K562 (cell line): ENCODE measurements around the gene ACSS2. TPM values are rescaled to one million over a fixed set of nuclear protein-coding genes. Genes with fewer than 3 reads are reported as not detected.

Experiments used
- REST ChIP-seq, 2 experiments: fragments of 450-650 bp; formaldehyde crosslinking in 1 of 2; IDR thresholded peaks; 2 replicates each; pipeline versions ENCODE4 v1.4.0 to v1.6.1; 2014 to 2020; ENCODE audit warnings: mild to moderate bottlenecking in 2 of 2, borderline replicate concordance in 1 of 2, low read depth in 1 of 2
- RFX1 ChIP-seq: fragments of 450-650 bp; IDR thresholded peaks from 2 replicates; pipeline ENCODE4 v1.6.1; 2016; ENCODE audit warnings: mild to moderate bottlenecking, moderate library complexity
- SMARCE1 ChIP-seq: fragments of 450-650 bp; IDR thresholded peaks from 2 replicates; pipeline ENCODE4 v1.7.1; 2016; ENCODE audit warnings: mild to moderate bottlenecking
- TRIM28 ChIP-seq: fragments of 450-650 bp; IDR thresholded peaks from 2 replicates; pipeline ENCODE4 v1.6.1; 2017
- ZFP91 ChIP-seq: sonication (generic); formaldehyde crosslinking; IDR thresholded peaks from 2 replicates; pipeline ENCODE4 v1.8.0; 2022; ENCODE audit warnings: mild to moderate bottlenecking, missing genetic modification reagents
- ZNF24 ChIP-seq: fragments of 450-650 bp; IDR thresholded peaks from 2 replicates; pipeline ENCODE4 v1.6.1; 2016
- ZNF449 ChIP-seq: fragments of 250-450 bp; sonication (Bioruptor Pico); IDR thresholded peaks from 2 replicates; pipeline ENCODE4 v1.8.0; 2022; ENCODE audit warnings: moderate library complexity, mild to moderate bottlenecking, inconsistent platforms
- ZNF518B ChIP-seq: fragments of 250-450 bp; sonication (Bioruptor Pico); IDR thresholded peaks from 2 replicates; pipeline ENCODE4 v1.5.0; 2021; ENCODE audit warnings: mild to moderate bottlenecking, moderate library complexity
- polyA plus RNA-seq, 8 experiments: library from polyadenylated mRNA; depleted of rRNA in 4 of 8; stranded (reverse) in 5 of 8; unstranded in 3 of 8; fragments of >200 nt; fragmentation: Nextera tagmentation in 2 of 8; fragmentation: Illumina TruSeq in 1 of 8; extraction: Ambion mirVana in 2 of 8; extraction: Trizol in 1 of 8; gene quantifications; 2 replicates each; pipeline versions ENCODE4 v1.2.1 to v1.2.3, GENCODE V29; 2011 to 2014; ENCODE audit warnings: inconsistent platforms in 1 of 8, missing spikeins in 1 of 8
- total RNA-seq, 7 experiments: library from RNA; depleted of rRNA in 6 of 7; stranded (reverse); fragments of >200 nt in 6 of 7; fragmentation: Illumina TruSeq in 2 of 7; extraction: Trizol in 2 of 7; gene quantifications; 2 replicates each; pipeline versions ENCODE4 v1.2.1 to v1.2.3, GENCODE V29; 2011 to 2021; ENCODE audit warnings: low replicate concordance in 1 of 7
- TF ChIP-seq, protein P1 (sequence below): fragments of 250-450 bp; sonication (Bioruptor Pico); IDR thresholded peaks from 2 replicates; pipeline ENCODE4 v1.4.0; 2020; ENCODE audit warnings: mild to moderate bottlenecking, moderate library complexity

The ACSS2 gene
- total and polyA plus RNA-seq, 9 of the 15 experiments (the other 6 are each of a cell fraction or from before 2014, with no cell fraction given), result 21.9 to 246 (median 66.2) TPM

DNA sequence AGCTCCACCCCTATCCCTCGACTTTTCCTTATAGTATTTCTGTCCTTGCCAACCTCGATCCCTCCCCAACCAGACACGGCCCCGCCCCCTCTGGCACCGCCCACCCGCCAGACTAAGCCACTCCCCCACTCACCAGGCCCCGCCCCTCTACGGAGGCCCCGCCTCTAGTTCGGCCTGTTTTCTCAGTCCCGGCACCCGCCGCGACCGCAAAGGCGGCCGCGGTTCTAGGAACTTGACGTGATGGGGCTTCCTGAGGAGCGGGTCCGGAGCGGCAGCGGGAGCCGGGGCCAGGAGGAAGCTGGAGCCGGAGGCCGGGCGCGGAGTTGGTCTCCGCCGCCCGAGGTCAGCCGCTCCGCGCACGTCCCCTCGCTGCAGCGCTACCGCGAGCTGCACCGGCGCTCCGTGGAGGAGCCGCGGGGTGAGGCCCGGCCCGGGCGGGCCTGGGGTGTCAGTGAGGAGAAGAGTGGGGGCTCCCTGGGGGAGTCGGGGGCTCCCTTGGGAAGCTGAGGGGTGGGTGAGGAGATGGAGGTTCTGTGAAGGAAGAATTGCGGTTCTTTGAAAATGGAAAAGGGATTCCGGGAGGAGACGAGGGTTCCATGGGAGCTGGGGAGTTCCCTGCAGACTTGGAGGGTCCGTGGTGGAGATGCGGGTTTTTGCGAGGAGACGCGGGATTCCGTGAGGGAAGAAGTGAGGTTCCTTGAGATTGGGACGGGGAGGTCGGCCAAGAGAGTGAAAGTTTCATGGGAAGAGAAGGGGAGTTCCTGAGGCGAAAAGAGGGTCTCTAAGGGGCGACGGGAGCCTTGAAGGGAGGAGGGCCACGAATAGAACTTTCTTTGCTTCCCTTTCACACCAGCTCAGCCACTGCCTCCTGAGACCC, at the start of gene ACSS2 (continued):
- TF ChIP-seq REST (IDR thresholded peaks at IDR 0.05; ENCODE audit: borderline replicate concordance) (no peak), REST (CRISPR knock-in tag; IDR thresholded peaks at IDR 0.05; ENCODE audit: low read depth) (peak; percentile 66; the same call in 1 of the 2 replicates), ZNF449 (CRISPR knock-in tag) (no peak), ZNF518B (CRISPR knock-in tag) (no peak), ZFP91 (CRISPR knock-in tag) (no peak), RFX1 (no peak), ZNF24 (peak; percentile 27; the same call in 1 of the 2 replicates), TRIM28 (no peak), SMARCE1 (peak; percentile 15; the same call in 1 of the 2 replicates)
- TF ChIP-seq, protein P1, sequence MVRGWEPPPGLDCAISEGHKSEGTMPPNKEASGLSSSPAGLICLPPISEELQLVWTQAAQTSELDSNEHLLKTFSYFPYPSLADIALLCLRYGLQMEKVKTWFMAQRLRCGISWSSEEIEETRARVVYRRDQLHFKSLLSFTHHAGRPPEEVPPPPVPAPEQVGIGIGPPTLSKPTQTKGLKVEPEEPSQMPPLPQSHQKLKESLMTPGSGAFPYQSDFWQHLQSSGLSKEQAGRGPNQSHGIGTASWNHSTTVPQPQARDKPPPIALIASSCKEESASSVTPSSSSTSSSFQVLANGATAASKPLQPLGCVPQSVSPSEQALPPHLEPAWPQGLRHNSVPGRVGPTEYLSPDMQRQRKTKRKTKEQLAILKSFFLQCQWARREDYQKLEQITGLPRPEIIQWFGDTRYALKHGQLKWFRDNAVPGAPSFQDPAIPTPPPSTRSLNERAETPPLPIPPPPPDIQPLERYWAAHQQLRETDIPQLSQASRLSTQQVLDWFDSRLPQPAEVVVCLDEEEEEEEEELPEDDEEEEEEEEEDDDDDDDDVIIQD (CRISPR knock-in tag), result no peak
